ENCODE data around the gene CLEC17A.
"Not testable (repeated sequence)": the region's sequence is repeated elsewhere in the genome, so short reads cannot be mapped to it uniquely, and the experiment has no call there.

The CLEC17A gene

DNA sequence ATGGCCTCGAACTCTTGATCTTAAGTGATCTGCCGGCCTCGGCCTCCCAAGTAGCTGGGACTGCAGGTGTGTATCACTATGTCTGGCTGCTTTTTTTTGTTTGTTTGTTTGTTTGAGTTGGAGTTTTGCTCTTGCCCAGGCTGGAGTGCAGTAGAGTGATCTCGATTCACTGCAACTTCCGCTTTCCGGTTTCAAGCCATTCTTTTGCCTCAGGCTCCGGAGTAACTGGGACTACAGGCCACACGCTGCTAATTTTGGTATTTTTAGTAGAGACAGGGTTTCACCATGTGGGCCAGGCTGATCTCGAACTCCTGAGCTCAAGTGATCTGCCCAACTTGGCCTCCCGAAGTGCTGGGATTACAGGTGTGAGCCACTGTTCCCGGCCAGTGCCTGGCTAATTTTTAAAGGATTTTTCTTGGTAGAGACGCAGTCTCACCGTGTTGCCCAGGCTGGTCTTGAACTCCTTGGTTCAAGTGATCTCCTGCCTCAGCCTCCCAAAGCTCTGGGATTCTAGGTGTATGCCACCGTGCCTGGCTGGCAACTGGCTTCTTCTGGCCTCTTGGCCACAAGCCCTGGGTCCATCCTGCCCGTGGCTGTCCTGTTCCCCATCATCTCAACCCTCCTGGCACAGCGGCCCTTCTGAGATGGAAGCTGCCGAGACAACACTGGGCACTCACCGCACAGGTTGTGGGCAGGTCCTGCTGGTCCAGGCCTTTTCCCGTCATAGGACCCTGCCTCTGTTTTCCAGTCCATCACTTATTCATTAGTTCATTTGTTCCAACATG is 42.0 kb upstream of the CLEC17A start:
- no peak overlapping the region for H3K4me3 ChIP-seq (replicated peaks; ENCODE audit: insufficient read depth, low read length)
- TF ChIP-seq GABPA (IDR thresholded peaks at IDR 0.05; ENCODE audit: low read depth) (no peak), SPI1 (IDR thresholded peaks at IDR 0.05; ENCODE audit: borderline replicate concordance, low read depth) (peak; percentile 50; the same call in 1 of the 2 replicates)
- H3K27ac ChIP-seq (replicated peaks), result peak overlapping the region; percentile 50; the same call in 1 of the 2 replicates
- no peaks in the 10 kb centered on the region for H3K27me3 ChIP-seq (ENCODE audit: insufficient read depth, poor library complexity, severe bottlenecking)
- peak in 1 of 2 experiments; percentile 55 for DNase-seq (ENCODE audit: low read depth in 1 of 2, low spot score in 1 of 2)

DNA sequence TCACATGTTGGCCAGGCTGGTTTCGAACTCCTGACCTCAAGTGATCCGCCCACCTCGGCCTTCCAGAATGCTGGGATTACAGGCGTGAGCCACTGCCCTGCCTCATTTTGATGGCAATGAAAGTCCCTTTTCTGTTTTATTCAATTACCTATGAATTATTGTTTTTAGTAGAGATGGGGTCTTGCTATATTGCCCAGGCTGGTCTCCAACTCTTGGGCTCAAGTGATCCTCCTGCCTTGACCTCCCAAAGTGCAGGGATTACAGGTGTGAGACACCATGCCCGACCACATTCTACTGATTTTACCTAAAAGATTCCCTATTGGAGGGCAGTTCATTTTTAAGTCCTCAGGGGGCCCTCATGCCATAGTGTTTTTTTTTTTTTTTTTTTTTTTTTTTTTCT is 40.9 kb upstream of the CLEC17A start:
- not testable (repeated sequence) for H3K27ac ChIP-seq (replicated peaks); DNase-seq (ENCODE audit: low read depth in 1 of 2, low spot score in 1 of 2); H3K27me3 ChIP-seq (ENCODE audit: insufficient read depth, poor library complexity, severe bottlenecking); H3K4me3 ChIP-seq (replicated peaks; ENCODE audit: insufficient read depth, low read length)

DNA sequence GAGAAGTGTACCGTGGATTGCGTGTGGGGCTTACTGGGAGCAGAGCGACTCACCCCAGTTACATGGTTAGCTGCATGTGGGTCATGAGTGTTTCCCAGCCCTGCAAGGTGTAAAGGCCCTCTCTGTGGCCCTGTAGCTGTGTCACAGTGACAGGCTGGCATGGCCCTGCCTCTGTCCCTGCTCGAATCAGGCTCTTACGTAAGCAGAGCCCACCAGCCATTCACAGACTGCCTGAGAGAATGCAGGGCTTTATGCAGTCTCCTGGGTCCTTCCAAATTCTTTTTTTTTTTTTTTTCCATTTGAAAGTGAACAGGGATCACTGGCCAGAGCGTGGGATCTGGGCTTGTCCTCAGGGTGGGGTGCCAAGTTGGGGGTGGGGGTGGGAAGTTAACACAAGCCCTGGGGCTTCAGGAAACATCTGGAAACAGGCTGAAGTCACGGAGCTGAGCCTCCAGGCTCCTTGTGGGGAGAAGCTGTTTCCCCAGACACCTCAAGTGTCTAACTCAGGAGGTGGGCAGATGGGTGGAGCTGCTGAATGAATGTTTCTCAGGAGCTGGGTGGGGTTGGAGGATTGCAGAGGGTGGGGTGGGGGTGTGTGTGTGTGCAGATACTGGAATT is 40.1 kb upstream of the CLEC17A start:
- Histone ChIP-seq H3K4me3 (replicated peaks; ENCODE audit: insufficient read depth, low read length) (no peak overlapping the region), H3K27ac (replicated peaks) (no peak overlapping the region)
- DNase-seq (ENCODE audit: low read depth in 1 of 2, low spot score in 1 of 2), result peak in 1 of 2 experiments; percentile 34

DNA sequence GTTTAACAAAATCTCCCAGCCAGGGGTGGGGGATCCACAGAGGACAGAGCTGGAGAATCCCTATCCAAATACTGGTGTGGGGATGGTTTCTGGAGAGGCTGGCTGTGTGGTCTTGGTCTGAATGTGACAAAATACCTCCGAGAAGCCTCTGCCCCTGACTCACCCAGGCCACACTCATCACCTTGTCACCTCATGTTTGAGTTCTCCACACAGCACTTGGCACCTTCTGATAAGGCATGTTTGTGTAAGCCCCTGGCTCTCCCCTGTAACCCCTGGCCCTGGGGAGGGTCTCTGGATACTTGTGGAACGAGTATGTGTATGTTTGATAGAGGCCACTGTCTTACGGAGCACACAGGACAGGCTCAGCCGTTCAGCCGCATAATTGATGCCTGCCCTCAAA is 38.8 kb upstream of the CLEC17A start:
- Histone ChIP-seq H3K27ac (replicated peaks) (no peak overlapping the region), H3K4me3 (replicated peaks; ENCODE audit: insufficient read depth, low read length) (no peak overlapping the region), H3K27me3 (ENCODE audit: insufficient read depth, poor library complexity, severe bottlenecking) (no peaks in the 10 kb centered on the region)
- TF ChIP-seq, protein P1, sequence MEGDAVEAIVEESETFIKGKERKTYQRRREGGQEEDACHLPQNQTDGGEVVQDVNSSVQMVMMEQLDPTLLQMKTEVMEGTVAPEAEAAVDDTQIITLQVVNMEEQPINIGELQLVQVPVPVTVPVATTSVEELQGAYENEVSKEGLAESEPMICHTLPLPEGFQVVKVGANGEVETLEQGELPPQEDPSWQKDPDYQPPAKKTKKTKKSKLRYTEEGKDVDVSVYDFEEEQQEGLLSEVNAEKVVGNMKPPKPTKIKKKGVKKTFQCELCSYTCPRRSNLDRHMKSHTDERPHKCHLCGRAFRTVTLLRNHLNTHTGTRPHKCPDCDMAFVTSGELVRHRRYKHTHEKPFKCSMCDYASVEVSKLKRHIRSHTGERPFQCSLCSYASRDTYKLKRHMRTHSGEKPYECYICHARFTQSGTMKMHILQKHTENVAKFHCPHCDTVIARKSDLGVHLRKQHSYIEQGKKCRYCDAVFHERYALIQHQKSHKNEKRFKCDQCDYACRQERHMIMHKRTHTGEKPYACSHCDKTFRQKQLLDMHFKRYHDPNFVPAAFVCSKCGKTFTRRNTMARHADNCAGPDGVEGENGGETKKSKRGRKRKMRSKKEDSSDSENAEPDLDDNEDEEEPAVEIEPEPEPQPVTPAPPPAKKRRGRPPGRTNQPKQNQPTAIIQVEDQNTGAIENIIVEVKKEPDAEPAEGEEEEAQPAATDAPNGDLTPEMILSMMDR (IDR thresholded peaks at IDR 0.05; ENCODE audit: insufficient read depth, low read length), result no peak
- no peak for TF ChIP-seq POLR2AphosphoS5 (IDR thresholded peaks at IDR 0.05; ENCODE audit: low read depth)
- TF ChIP-seq GABPA (IDR thresholded peaks at IDR 0.05; ENCODE audit: low read depth), result no peak
- TF ChIP-seq SPI1 (IDR thresholded peaks at IDR 0.05; ENCODE audit: borderline replicate concordance, low read depth), result no peak
- DNase-seq (ENCODE audit: low read depth in 1 of 2, low spot score in 1 of 2), result no peak

More for the DNA sequence above, 40.1 kb upstream of the CLEC17A start:
- TF ChIP-seq POLR2AphosphoS5 (IDR thresholded peaks at IDR 0.05; ENCODE audit: low read depth), result no peak
- TF ChIP-seq, protein P1 (IDR thresholded peaks at IDR 0.05; ENCODE audit: insufficient read depth, low read length), result no peak
- TF ChIP-seq, protein P2, sequence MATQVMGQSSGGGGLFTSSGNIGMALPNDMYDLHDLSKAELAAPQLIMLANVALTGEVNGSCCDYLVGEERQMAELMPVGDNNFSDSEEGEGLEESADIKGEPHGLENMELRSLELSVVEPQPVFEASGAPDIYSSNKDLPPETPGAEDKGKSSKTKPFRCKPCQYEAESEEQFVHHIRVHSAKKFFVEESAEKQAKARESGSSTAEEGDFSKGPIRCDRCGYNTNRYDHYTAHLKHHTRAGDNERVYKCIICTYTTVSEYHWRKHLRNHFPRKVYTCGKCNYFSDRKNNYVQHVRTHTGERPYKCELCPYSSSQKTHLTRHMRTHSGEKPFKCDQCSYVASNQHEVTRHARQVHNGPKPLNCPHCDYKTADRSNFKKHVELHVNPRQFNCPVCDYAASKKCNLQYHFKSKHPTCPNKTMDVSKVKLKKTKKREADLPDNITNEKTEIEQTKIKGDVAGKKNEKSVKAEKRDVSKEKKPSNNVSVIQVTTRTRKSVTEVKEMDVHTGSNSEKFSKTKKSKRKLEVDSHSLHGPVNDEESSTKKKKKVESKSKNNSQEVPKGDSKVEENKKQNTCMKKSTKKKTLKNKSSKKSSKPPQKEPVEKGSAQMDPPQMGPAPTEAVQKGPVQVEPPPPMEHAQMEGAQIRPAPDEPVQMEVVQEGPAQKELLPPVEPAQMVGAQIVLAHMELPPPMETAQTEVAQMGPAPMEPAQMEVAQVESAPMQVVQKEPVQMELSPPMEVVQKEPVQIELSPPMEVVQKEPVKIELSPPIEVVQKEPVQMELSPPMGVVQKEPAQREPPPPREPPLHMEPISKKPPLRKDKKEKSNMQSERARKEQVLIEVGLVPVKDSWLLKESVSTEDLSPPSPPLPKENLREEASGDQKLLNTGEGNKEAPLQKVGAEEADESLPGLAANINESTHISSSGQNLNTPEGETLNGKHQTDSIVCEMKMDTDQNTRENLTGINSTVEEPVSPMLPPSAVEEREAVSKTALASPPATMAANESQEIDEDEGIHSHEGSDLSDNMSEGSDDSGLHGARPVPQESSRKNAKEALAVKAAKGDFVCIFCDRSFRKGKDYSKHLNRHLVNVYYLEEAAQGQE (IDR thresholded peaks at IDR 0.05; ENCODE audit: insufficient replicate concordance, low read depth), result no peak
- TF ChIP-seq SPI1 (IDR thresholded peaks at IDR 0.05; ENCODE audit: borderline replicate concordance, low read depth), result no peak
- TF ChIP-seq GABPA (IDR thresholded peaks at IDR 0.05; ENCODE audit: low read depth), result no peak
- H3K27me3 ChIP-seq (ENCODE audit: insufficient read depth, poor library complexity, severe bottlenecking), result no peaks in the 10 kb centered on the region

DNA sequence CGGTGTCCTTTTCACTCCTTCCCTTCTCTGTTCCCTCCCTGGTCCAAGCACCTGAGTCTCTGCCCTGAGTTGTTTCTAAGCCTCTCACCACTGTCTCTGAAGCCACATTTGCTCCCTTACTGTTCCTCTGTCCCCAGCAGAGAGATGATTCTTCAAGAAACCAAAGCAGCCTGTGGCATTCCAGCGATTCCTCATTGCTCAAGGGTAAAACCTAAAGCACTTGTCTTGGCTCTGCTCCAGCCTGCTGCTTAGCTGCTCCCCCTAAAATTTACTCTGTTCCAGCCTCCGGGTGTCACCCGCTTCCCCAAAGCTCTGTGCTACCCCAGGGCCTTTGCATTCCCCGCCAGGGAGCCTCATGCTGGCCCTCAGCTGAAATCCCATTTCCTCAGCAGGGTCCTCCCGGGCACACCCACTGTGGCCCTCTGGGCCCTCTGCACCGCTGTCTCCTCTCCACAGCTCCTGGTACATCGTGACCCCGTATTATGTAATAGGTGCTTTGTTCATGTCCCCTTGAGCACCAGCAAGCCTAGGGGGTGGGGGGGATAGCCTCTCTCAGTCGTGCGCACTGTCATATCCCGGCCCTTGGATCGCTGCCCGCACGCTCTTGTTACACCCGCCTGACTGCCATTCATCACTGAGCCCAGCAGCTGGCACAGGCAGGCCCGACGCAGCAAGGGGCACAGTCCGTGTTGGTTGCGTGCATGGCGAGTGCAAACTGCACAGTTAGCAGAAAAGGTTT is 37.7 kb upstream of the CLEC17A start:
- TF ChIP-seq GABPA (IDR thresholded peaks at IDR 0.05; ENCODE audit: low read depth) (no peak), SPI1 (IDR thresholded peaks at IDR 0.05; ENCODE audit: borderline replicate concordance, low read depth) (no peak), POLR2AphosphoS5 (IDR thresholded peaks at IDR 0.05; ENCODE audit: low read depth) (no peak)
- TF ChIP-seq, protein P2 (IDR thresholded peaks at IDR 0.05; ENCODE audit: insufficient replicate concordance, low read depth), result no peak
- TF ChIP-seq, protein P1 (IDR thresholded peaks at IDR 0.05; ENCODE audit: insufficient read depth, low read length), result no peak
- no peak for DNase-seq (ENCODE audit: low read depth in 1 of 2, low spot score in 1 of 2)
- Histone ChIP-seq H3K4me3 (replicated peaks; ENCODE audit: insufficient read depth, low read length) (no peak overlapping the region), H3K27me3 (ENCODE audit: insufficient read depth, poor library complexity, severe bottlenecking) (no peaks in the 10 kb centered on the region), H3K27ac (replicated peaks) (no peak overlapping the region)

Measured in HL-60 (cell line).